B cell (primary cell): ENCODE measurements around the gene SAA1. TPM values are rescaled to one million over a fixed set of nuclear protein-coding genes. Genes with fewer than 3 reads are reported as not detected.

Experiments used
- ATAC-seq: fragments of 200-7000 bp; cut with Tn5 transposase; one replicate; pipeline ENCODE4 v1.10.0; 2021; ENCODE audit warnings: low read depth, mild to moderate bottlenecking, moderate number of reproducible peaks, moderate library complexity
- CTCF ChIA-PET: fragments of 350-600 bp; sonication (Branson Sonifier 250); formaldehyde crosslinking; loops from one replicate; lab custom pipeline; 2021; ENCODE audit warnings: antibody characterized with exemption, inconsistent platforms; lab: Charles Lee
- POLR2A ChIA-PET: fragments of 350-600 bp; sonication (Branson Sonifier 250); formaldehyde crosslinking; loops from one replicate; lab custom pipeline; 2021; ENCODE audit warnings: antibody characterized with exemption; lab: Charles Lee
- DNase-seq: peaks from one replicate; pipeline ENCODE4 v3.0.0; 2013
- H2AFZ ChIP-seq: 2 replicates; pipeline ENCODE4 v1.6.1; 2012; ENCODE audit warnings: mild to moderate bottlenecking, low read depth, low read length; ENCODE audit not compliant: insufficient read depth, poor library complexity, severe bottlenecking
- H3K27ac ChIP-seq, 2 donors: 1 replicate in 1 of 2; 2 replicates in 1 of 2; pipeline ENCODE4 v1.5.1; 2012 to 2013; ENCODE audit warnings: low read length in 2 of 2, mild to moderate bottlenecking in 2 of 2, moderate library complexity in 1 of 2
- H3K27me3 ChIP-seq, 4 experiments: fragments of 200-600 bp in 1 of 4; sonication (generic) in 1 of 4; replicated peaks in 1 of 4; 1 replicate in 2 of 4; 2 replicates in 2 of 4; pipeline versions ENCODE4 v1.6.1 to v1.7.0; 2013 to 2016; ENCODE audit warnings: low read length in 3 of 4, mild to moderate bottlenecking in 2 of 4, mixed read lengths in 1 of 4, moderate library complexity in 1 of 4; ENCODE audit not compliant: insufficient read depth in 4 of 4, control insufficient read depth in 3 of 4; ENCODE audit errors: control extremely low read depth in 1 of 4
- H3K36me3 ChIP-seq, 2 experiments: replicated peaks in 1 of 2; 1 replicate in 1 of 2; 2 replicates in 1 of 2; pipeline versions ENCODE4 v1.6.1 to v1.7.1; 2013; ENCODE audit warnings: low read length in 1 of 2; ENCODE audit not compliant: insufficient read depth in 2 of 2, control insufficient read depth in 1 of 2; ENCODE audit errors: control extremely low read depth in 1 of 2, extremely low read depth in 1 of 2
- H3K4me1 ChIP-seq, 2 donors: fragments of 200-600 bp in 1 of 2; sonication (generic) in 1 of 2; 1 replicate in 1 of 2; 2 replicates in 1 of 2; pipeline versions ENCODE4 v1.5.1 to v1.6.1; 2013 to 2017; ENCODE audit warnings: low read length in 2 of 2; ENCODE audit not compliant: control insufficient read depth in 2 of 2, insufficient read depth in 2 of 2
- H3K4me2 ChIP-seq: replicated peaks from 2 replicates; pipeline ENCODE3; 2012; ENCODE audit warnings: mild to moderate bottlenecking, low read depth, low read length; ENCODE audit not compliant: poor library complexity, severe bottlenecking
- H3K4me3 ChIP-seq, 5 experiments: fragments of 200-600 bp in 1 of 5; sonication (generic) in 1 of 5; 1 replicate in 3 of 5; 2 replicates in 2 of 5; pipeline versions ENCODE4 v1.5.1 to v1.7.0; 2011 to 2016; ENCODE audit warnings: low read length in 4 of 5, mild to moderate bottlenecking in 4 of 5, low read depth in 2 of 5, control low read depth in 1 of 5, moderate library complexity in 1 of 5; ENCODE audit not compliant: insufficient read depth in 1 of 5; ENCODE audit errors: control extremely low read depth in 1 of 5, extremely low read depth in 1 of 5
- H3K79me2 ChIP-seq: fragments of 200-600 bp; sonication (generic); one replicate; pipeline ENCODE4 v1.6.0; 2016; ENCODE audit warnings: low read length; ENCODE audit not compliant: control insufficient read depth, insufficient read depth
- H3K9ac ChIP-seq: fragments of 200-600 bp; sonication (generic); 2 replicates; pipeline ENCODE4 v1.6.1; 2017; ENCODE audit warnings: mild to moderate bottlenecking, low read length, moderate library complexity
- H3K9me3 ChIP-seq, 3 donors: one replicate each; pipeline versions ENCODE4 v1.6.1 to v1.7.1; 2013; ENCODE audit warnings: low read length in 2 of 3; ENCODE audit not compliant: control insufficient read depth in 2 of 3, insufficient read depth in 1 of 3; ENCODE audit errors: control extremely low read depth in 1 of 3
- H4K20me1 ChIP-seq: 2 replicates; pipeline ENCODE4 v1.6.0; 2012; ENCODE audit warnings: mild to moderate bottlenecking, low read length; ENCODE audit not compliant: insufficient read depth, control insufficient read depth, poor library complexity, severe bottlenecking
- H3K27ac Mint-ChIP-seq: one replicate; pipeline ENCODE4 v1.8.0; 2021; ENCODE audit warnings: mixed read lengths
- H3K27me3 Mint-ChIP-seq: one replicate; pipeline ENCODE4 v1.8.0; 2021; ENCODE audit warnings: mixed read lengths
- H3K4me1 Mint-ChIP-seq: one replicate; pipeline ENCODE4 v1.8.0; 2021; ENCODE audit warnings: mixed read lengths
- H3K4me3 Mint-ChIP-seq: one replicate; pipeline ENCODE4 v1.8.0; 2021; ENCODE audit warnings: mixed read lengths
- H3K9me3 Mint-ChIP-seq: one replicate; pipeline ENCODE4 v1.8.0; 2022; ENCODE audit warnings: mixed read lengths; ENCODE audit not compliant: insufficient read depth
- EZH2 ChIP-seq: IDR thresholded peaks from 2 replicates; pipeline ENCODE4 v1.6.1; 2012; ENCODE audit warnings: borderline replicate concordance, low read depth, mild to moderate bottlenecking, moderate library complexity, low read length; ENCODE audit not compliant: insufficient read depth, poor library complexity, severe bottlenecking
- WGBS: methylation state at CpG from one replicate; pipeline ENCODE4 v1.1.5; 2013; ENCODE audit warnings: missing lambda C conversion rate; ENCODE audit not compliant: insufficient coverage; 5-methylcytosine and 5-hydroxymethylcytosine counted together
- intact Hi-C: fragments of 100-400 bp; cut with micrococcal nuclease; formaldehyde crosslinking; loops from one replicate; pipeline ENCODE4 v1.10.0; 2022
- polyA minus RNA-seq: library from RNA; depleted of rRNA, polyadenylated mRNA; stranded (reverse); fragments of >200 nt; gene quantifications from 2 replicates; pipeline ENCODE4 v1.2.3, GENCODE V29; 2012
- polyA plus RNA-seq: library from polyadenylated mRNA; depleted of rRNA; stranded (reverse); fragments of >200 nt; gene quantifications from 2 replicates; pipeline ENCODE4 v1.2.3, GENCODE V29; 2012
- total RNA-seq, 2 donors: library from RNA; stranded (reverse); fragments of 120-200 nt in 1 of 2; gene quantifications; 1 replicate in 1 of 2; 2 replicates in 1 of 2; pipeline versions ENCODE4 v1.2.3 to v1.2.4, GENCODE V29; 2013 to 2022
- TF ChIP-seq, protein P1 (sequence below): fragments of 200-600 bp; IDR thresholded peaks from one replicate; pipeline ENCODE4 v1.8.0; 2022; ENCODE audit warnings: antibody characterized with exemption, mild to moderate bottlenecking

The SAA1 gene
- total RNA-seq (not detected in 2 replicates), polyA plus RNA-seq (not detected in 2 replicates), polyA minus RNA-seq (not detected in 2 replicates)
- total RNA-seq (2013), result 0.19 TPM

DNA sequence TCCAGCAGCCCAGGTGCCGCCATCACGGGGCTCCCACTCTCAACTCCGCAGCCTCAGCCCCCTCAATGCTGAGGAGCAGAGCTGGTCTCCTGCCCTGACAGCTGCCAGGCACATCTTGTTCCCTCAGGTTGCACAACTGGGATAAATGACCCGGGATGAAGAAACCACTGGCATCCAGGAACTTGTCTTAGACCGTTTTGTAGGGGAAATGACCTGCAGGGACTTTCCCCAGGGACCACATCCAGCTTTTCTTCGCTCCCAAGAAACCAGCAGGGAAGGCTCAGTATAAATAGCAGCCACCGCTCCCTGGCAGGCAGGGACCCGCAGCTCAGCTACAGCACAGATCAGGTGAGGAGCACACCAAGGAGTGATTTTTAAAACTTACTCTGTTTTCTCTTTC lies at the start of gene SAA1:
Gene SAA1, plus strand, starts transcription at position 316 of the 400 bp plus-strand sequence. CDS start 624 bp downstream, outside the sequence.
- H3K9me3 ChIP-seq, result no peaks in the 10 kb centered on the region
- H4K20me1 ChIP-seq, result no peaks in the 10 kb centered on the region
- ChIA-PET POLR2A (no interaction called here), CTCF (no interaction called here)
- H3K27me3 Mint-ChIP-seq, result no peaks in the 10 kb centered on the region
- no peaks in the 10 kb centered on the region for H3K4me1 ChIP-seq
- H3K9me3 Mint-ChIP-seq, result no peaks in the 10 kb centered on the region
- intact Hi-C loops, result no loop called here
- H3K4me1 Mint-ChIP-seq, result peaks cover 16% of the 10 kb centered on the region
- H3K4me2 ChIP-seq, result no peak within 1 kb of the TSS
- H3K27me3 ChIP-seq, result no peaks in the 10 kb centered on the region
- TF ChIP-seq EZH2, result no peak
- TF ChIP-seq, protein P1, sequence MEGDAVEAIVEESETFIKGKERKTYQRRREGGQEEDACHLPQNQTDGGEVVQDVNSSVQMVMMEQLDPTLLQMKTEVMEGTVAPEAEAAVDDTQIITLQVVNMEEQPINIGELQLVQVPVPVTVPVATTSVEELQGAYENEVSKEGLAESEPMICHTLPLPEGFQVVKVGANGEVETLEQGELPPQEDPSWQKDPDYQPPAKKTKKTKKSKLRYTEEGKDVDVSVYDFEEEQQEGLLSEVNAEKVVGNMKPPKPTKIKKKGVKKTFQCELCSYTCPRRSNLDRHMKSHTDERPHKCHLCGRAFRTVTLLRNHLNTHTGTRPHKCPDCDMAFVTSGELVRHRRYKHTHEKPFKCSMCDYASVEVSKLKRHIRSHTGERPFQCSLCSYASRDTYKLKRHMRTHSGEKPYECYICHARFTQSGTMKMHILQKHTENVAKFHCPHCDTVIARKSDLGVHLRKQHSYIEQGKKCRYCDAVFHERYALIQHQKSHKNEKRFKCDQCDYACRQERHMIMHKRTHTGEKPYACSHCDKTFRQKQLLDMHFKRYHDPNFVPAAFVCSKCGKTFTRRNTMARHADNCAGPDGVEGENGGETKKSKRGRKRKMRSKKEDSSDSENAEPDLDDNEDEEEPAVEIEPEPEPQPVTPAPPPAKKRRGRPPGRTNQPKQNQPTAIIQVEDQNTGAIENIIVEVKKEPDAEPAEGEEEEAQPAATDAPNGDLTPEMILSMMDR, result no peak
- ATAC-seq, result no peak
- no peak within 1 kb of the TSS for H3K4me3 ChIP-seq
- no peak within 1 kb of the TSS for H3K9ac ChIP-seq
- no peak within 1 kb of the TSS for H3K4me3 Mint-ChIP-seq
- WGBS, result 89% methylated on average over 4 of the region's 8 CpGs
- DNase-seq, result no peak
- no peaks in the 10 kb centered on the region for H3K36me3 ChIP-seq
- peak within 1 kb of the TSS; percentile 32 for H3K27ac Mint-ChIP-seq
- no peaks in the 10 kb centered on the region for H3K79me2 ChIP-seq
- no peak within 1 kb of the TSS for H2AFZ ChIP-seq
- H3K27ac ChIP-seq, result no peak within 1 kb of the TSS

DNA sequence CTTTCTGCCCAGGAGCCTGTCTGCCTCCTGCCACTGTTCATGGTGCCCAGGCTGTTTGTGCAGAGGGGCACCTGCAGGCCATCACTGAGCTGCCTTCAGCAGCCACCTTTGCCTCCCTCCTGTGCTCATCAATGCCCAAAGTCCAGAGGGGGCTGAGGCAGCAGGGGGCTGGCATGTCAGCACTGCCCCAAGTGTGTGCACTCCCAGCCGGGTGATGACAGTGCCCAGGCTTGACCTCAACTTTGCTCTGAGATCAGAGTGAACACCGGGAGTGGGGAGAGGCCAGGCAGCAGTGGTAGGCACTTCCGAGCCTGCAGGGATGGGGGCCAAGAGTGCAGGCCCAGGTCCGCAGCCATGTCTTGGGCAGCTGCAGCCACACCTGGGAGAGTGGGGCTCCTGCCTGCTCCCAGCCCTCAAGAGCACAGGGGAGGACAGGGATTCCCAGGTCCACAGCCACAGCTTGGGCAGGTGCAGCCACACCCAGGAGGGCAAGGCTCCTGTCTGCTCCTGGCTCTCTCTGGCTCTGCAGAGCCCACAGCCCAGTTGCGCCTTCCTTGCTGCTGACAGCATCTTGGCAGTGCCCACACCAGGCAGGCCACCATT lies 44.7 kb upstream of the SAA1 start:
- H3K27ac Mint-ChIP-seq, result no peak overlapping the region
- Histone ChIP-seq H3K27me3 (peaks cover 0 to 4% (median 0%) of the 10 kb centered on the region in 4 experiments), H3K4me3 (no peak overlapping the region), H3K36me3 (no peaks in the 10 kb centered on the region), H2AFZ (no peak overlapping the region), H3K79me2 (no peaks in the 10 kb centered on the region), H3K4me2 (no peak overlapping the region), H4K20me1 (no peaks in the 10 kb centered on the region), H3K9ac (no peak overlapping the region), H3K4me1 (peaks cover 5 to 9% of the 10 kb centered on the region in 2 donors), H3K27ac (no peak overlapping the region), H3K9me3 (peaks cover 0 to 16% (median 0%) of the 10 kb centered on the region in 3 donors)
- DNase-seq, result no peak
- POLR2A ChIA-PET, result no interaction called here
- ATAC-seq, result no peak
- no peaks in the 10 kb centered on the region for H3K9me3 Mint-ChIP-seq
- H3K27me3 Mint-ChIP-seq, result peaks cover 12% of the 10 kb centered on the region
- no peaks in the 10 kb centered on the region for H3K4me1 Mint-ChIP-seq
- WGBS, result 79% methylated on average over 5 of the region's 5 CpGs
- no peak overlapping the region for H3K4me3 Mint-ChIP-seq
- intact Hi-C loops, result no loop called here
- CTCF ChIA-PET, result interaction anchor here (0.9 kb wide), 1 partner anchor 23 kb away, joined by 3 read pairs; no protein-coding TSS in a partner anchor
- TF ChIP-seq, protein P1, result no peak
- TF ChIP-seq EZH2, result no peak
